Measurements from ENCODE around the gene MGAT4C. TPM values are rescaled to one million over a fixed set of nuclear protein-coding genes. Genes with fewer than 3 reads are reported as not detected.

MGAT4C gene
- total RNA-seq, 4 donors from 2014 or later = under 0.01 to 2.5 (median 0.31) TPM

DNA sequence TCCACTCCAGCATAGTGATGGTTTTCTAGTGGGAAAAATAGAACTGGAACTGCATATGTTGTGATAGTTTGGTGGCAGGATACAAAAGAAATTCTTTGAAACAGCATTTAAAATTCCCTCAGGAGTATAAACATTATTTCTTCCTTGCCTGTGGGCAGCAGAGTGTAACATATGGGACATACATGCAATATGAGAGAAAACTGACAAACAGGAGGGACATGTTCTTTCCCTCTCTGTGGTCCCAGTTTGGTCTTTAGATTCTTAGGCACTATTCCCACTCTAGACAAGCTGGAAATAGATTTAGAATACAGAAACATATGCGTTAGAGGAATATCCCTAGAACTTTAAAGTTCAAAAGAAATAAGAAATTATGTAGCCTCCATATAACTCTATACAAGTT lies 68.0 kb downstream of the MGAT4C start:
- intact Hi-C loops (cut with DNase I; ENCODE audit: low total_unique reads) = no loop called here

DNA sequence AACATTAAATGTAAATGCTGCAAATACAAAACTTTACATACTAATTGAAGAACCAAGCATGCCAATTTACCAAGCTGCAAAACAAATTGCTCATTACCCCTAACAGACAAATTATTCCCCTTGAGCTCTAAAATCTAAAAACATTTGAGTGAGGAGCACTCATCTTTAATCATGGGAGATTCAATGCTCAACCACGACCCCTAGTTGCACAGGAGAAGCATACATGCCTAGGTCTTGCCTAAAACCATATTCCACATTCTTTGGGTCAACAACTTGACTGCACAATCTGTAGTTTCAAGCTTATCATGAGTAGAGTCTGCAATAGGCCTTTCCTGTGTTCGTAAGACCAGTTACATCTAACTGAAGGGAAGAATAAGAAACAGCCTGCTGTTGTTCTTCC lies 69.7 kb downstream of the MGAT4C start:
- no peaks in the 10 kb centered on the region for H3K36me3 ChIP-seq
- H3K27me3 ChIP-seq = no peaks in the 10 kb centered on the region
- intact Hi-C loops (cut with DNase I; ENCODE audit: low total_unique reads) = no loop called here
- DNase-seq = no peak
- no peaks in the 10 kb centered on the region for H3K4me1 ChIP-seq
- H3K4me3 ChIP-seq = no peak overlapping the region
- H3K9me3 ChIP-seq = no peaks in the 10 kb centered on the region
- TF ChIP-seq, protein P1, sequence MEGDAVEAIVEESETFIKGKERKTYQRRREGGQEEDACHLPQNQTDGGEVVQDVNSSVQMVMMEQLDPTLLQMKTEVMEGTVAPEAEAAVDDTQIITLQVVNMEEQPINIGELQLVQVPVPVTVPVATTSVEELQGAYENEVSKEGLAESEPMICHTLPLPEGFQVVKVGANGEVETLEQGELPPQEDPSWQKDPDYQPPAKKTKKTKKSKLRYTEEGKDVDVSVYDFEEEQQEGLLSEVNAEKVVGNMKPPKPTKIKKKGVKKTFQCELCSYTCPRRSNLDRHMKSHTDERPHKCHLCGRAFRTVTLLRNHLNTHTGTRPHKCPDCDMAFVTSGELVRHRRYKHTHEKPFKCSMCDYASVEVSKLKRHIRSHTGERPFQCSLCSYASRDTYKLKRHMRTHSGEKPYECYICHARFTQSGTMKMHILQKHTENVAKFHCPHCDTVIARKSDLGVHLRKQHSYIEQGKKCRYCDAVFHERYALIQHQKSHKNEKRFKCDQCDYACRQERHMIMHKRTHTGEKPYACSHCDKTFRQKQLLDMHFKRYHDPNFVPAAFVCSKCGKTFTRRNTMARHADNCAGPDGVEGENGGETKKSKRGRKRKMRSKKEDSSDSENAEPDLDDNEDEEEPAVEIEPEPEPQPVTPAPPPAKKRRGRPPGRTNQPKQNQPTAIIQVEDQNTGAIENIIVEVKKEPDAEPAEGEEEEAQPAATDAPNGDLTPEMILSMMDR (IDR thresholded peaks at IDR 0.05) = no peak
- TF ChIP-seq POLR2A (IDR thresholded peaks at IDR 0.05) = no peak
- no peak overlapping the region for H3K27ac ChIP-seq

More for the DNA sequence above, 68.0 kb downstream of the MGAT4C start:
- H3K4me1 ChIP-seq = no peaks in the 10 kb centered on the region
- H3K4me3 ChIP-seq = no peak overlapping the region
- no peak for DNase-seq
- TF ChIP-seq, protein P1 (IDR thresholded peaks at IDR 0.05) = no peak
- TF ChIP-seq POLR2A (IDR thresholded peaks at IDR 0.05) = no peak
- no peaks in the 10 kb centered on the region for H3K27me3 ChIP-seq
- H3K9me3 ChIP-seq = no peaks in the 10 kb centered on the region
- no peak overlapping the region for H3K27ac ChIP-seq
- H3K36me3 ChIP-seq = no peaks in the 10 kb centered on the region

DNA sequence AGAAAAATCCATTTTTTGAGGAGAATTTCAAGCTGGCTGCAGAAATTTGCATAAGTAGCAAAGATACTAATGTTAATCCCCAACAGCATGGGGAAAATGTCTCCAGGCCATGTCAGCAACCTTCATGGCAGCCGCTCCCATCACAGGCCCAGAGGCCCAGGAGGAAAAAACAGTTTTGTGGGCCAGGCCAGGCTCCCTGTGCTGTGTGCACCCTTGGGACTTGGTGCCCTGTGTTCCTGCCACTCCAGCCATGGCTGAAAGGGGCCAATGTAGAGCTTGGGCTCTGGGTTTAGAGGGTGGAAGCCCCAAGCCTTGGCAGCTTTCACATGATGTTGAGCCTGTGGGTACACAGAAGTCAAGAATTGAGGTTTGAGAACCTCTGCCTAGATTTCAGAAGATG lies 76.3 kb downstream of the MGAT4C start:
- Histone ChIP-seq H3K4me3 (no peak overlapping the region), H3K9me3 (no peaks in the 10 kb centered on the region), H3K27ac (no peak overlapping the region), H3K4me1 (no peaks in the 10 kb centered on the region), H3K36me3 (no peaks in the 10 kb centered on the region), H3K27me3 (no peaks in the 10 kb centered on the region)
- DNase-seq = no peak
- intact Hi-C loops (cut with DNase I; ENCODE audit: low total_unique reads) = no loop called here
- TF ChIP-seq POLR2A (IDR thresholded peaks at IDR 0.05) = no peak
- TF ChIP-seq, protein P1 (IDR thresholded peaks at IDR 0.05) = no peak

DNA sequence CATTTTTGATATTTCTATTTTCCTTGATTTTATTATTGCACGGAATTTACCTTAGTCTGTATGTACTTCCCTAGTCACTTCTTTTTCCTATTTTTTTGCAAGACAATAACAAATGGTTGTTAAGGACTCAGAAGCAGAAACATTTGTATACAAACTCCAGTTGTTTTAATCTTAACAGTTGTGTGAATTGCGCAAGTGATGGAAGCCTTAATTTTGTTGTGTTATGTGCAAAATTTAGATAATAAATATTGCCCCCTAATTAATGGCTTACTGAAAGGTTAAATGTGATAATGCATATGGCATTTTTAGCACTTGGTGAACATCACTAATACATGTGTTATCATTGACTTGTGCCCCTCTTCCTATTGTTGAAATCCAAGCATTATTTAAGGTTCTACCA lies 82.0 kb downstream of the MGAT4C start:
- H3K4me3 ChIP-seq = no peak overlapping the region
- intact Hi-C loops (cut with DNase I; ENCODE audit: low total_unique reads) = no loop called here
- DNase-seq = no peak
- H3K36me3 ChIP-seq = no peaks in the 10 kb centered on the region
- H3K27ac ChIP-seq = no peak overlapping the region
- TF ChIP-seq, protein P1 (IDR thresholded peaks at IDR 0.05) = no peak
- TF ChIP-seq POLR2A (IDR thresholded peaks at IDR 0.05) = no peak
- H3K9me3 ChIP-seq = no peaks in the 10 kb centered on the region
- H3K4me1 ChIP-seq = no peaks in the 10 kb centered on the region
- no peaks in the 10 kb centered on the region for H3K27me3 ChIP-seq

DNA sequence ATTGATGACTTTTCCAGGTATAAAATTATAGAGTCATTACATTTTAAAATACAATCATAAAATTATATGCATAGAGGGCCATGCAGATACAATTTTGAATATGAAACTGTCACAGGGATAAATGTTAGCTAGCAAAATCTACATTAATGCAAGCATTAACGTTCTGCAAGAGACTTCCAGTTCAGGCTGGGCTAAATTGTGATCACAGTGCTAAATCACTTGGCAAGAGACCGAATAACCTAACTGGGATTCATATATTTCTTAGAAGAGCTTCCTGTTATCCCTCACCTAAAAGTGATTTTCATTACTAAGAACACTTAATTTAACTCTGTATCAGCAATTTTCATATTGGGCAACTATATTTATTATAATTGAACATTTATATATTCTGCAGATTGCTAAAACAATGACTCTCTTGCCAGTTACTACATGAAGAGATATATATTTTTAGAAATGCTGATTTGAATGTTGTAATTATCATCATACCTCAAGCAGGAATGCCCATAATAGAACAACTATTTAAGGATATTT lies 83.2 kb downstream of the MGAT4C start:
- TF ChIP-seq, protein P1 (IDR thresholded peaks at IDR 0.05) = no peak
- no peak for TF ChIP-seq POLR2A (IDR thresholded peaks at IDR 0.05)

More for the DNA sequence above, 83.2 kb downstream of the MGAT4C start:
- Histone ChIP-seq H3K9me3 (no peaks in the 10 kb centered on the region), H3K4me3 (no peak overlapping the region), H3K36me3 (no peaks in the 10 kb centered on the region), H3K27ac (no peak overlapping the region), H3K27me3 (no peaks in the 10 kb centered on the region), H3K4me1 (no peaks in the 10 kb centered on the region)
- intact Hi-C loops (cut with DNase I; ENCODE audit: low total_unique reads) = no loop called here
- no peak for DNase-seq
